ENCODE results near the gene RBM15B.
"Not testable (repeated sequence)": the region's sequence is repeated elsewhere in the genome, so short reads cannot be mapped to it uniquely, and the experiment has no call there.

The RBM15B gene

GRCh38 chr3:51357856-51358255 is 33.2 kb upstream of the RBM15B start:
- 83 to 90% methylated on average over 4 of the region's 4 CpGs for WGBS, 2 experiments
- Histone ChIP-seq H3K9me3 (ENCODE audit: control insufficient read depth, low read length) (no peaks in the 10 kb centered on the region), H3K27me3 (ENCODE audit: control insufficient read depth, insufficient read depth, low read length, poor library complexity, severe bottlenecking) (no peaks in the 10 kb centered on the region), H3K36me3 (ENCODE audit: control insufficient read depth, insufficient read depth, low read length) (no peaks in the 10 kb centered on the region), H3K4me3 (ENCODE audit: insufficient read depth, low read depth, low read length) (no peak overlapping the region), H3K4me1 (ENCODE audit: control insufficient read depth, insufficient read depth, low read length) (peaks cover 5% of the 10 kb centered on the region), H3K27ac (ENCODE audit: insufficient read depth, low read depth, low read length, poor library complexity, severe bottlenecking) (no peak overlapping the region)

GRCh38 chr3:51358981-51359380 is 32.1 kb upstream of the RBM15B start:
- Histone ChIP-seq H3K9me3 (ENCODE audit: control insufficient read depth, low read length) (no peaks in the 10 kb centered on the region), H3K27me3 (ENCODE audit: control insufficient read depth, insufficient read depth, low read length, poor library complexity, severe bottlenecking) (no peaks in the 10 kb centered on the region), H3K4me3 (ENCODE audit: insufficient read depth, low read depth, low read length) (no peak overlapping the region), H3K27ac (ENCODE audit: insufficient read depth, low read depth, low read length, poor library complexity, severe bottlenecking) (no peak overlapping the region), H3K4me1 (ENCODE audit: control insufficient read depth, insufficient read depth, low read length) (peaks cover 5% of the 10 kb centered on the region), H3K36me3 (ENCODE audit: control insufficient read depth, insufficient read depth, low read length) (no peaks in the 10 kb centered on the region)
- WGBS, 2 experiments: 92 to 93% methylated on average over 3 of the region's 3 CpGs

GRCh38 chr3:51360806-51361205 is 30.3 kb upstream of the RBM15B start:
- WGBS, 2 experiments: 93 to 94% methylated on average over 3 of the region's 3 CpGs
- Histone ChIP-seq H3K27ac (ENCODE audit: insufficient read depth, low read depth, low read length, poor library complexity, severe bottlenecking) (no peak overlapping the region), H3K4me3 (ENCODE audit: insufficient read depth, low read depth, low read length) (no peak overlapping the region)

GRCh38 chr3:51361746-51362145 is 29.3 kb upstream of the RBM15B start:
- H3K36me3 ChIP-seq (ENCODE audit: control insufficient read depth, insufficient read depth, low read length): no peaks in the 10 kb centered on the region
- H3K4me3 ChIP-seq (ENCODE audit: insufficient read depth, low read depth, low read length): no peak overlapping the region
- no peaks in the 10 kb centered on the region for H3K4me1 ChIP-seq (ENCODE audit: control insufficient read depth, insufficient read depth, low read length)
- H3K27me3 ChIP-seq (ENCODE audit: control insufficient read depth, insufficient read depth, low read length, poor library complexity, severe bottlenecking): no peaks in the 10 kb centered on the region
- no peaks in the 10 kb centered on the region for H3K9me3 ChIP-seq (ENCODE audit: control insufficient read depth, low read length)
- WGBS, 2 experiments: 92 to 95% methylated on average over 6 of the region's 6 CpGs
- H3K27ac ChIP-seq (ENCODE audit: insufficient read depth, low read depth, low read length, poor library complexity, severe bottlenecking): no peak overlapping the region

More at GRCh38 chr3:51360806-51361205, 30.3 kb upstream of the RBM15B start:
- no peaks in the 10 kb centered on the region for H3K9me3 ChIP-seq (ENCODE audit: control insufficient read depth, low read length)
- H3K27me3 ChIP-seq (ENCODE audit: control insufficient read depth, insufficient read depth, low read length, poor library complexity, severe bottlenecking): no peaks in the 10 kb centered on the region
- H3K4me1 ChIP-seq (ENCODE audit: control insufficient read depth, insufficient read depth, low read length): no peaks in the 10 kb centered on the region
- H3K36me3 ChIP-seq (ENCODE audit: control insufficient read depth, insufficient read depth, low read length): no peaks in the 10 kb centered on the region

- 93% methylated on average over 9 of the region's 9 CpGs for WGBS, 2 experiments
- Histone ChIP-seq H3K27ac (ENCODE audit: insufficient read depth, low read depth, low read length, poor library complexity, severe bottlenecking) (no peak overlapping the region), H3K36me3 (ENCODE audit: control insufficient read depth, insufficient read depth, low read length) (no peaks in the 10 kb centered on the region), H3K4me1 (ENCODE audit: control insufficient read depth, insufficient read depth, low read length) (no peaks in the 10 kb centered on the region), H3K9me3 (ENCODE audit: control insufficient read depth, low read length) (no peaks in the 10 kb centered on the region), H3K4me3 (ENCODE audit: insufficient read depth, low read depth, low read length) (no peak overlapping the region), H3K27me3 (ENCODE audit: control insufficient read depth, insufficient read depth, low read length, poor library complexity, severe bottlenecking) (no peaks in the 10 kb centered on the region)
These were observed 28.6 kb upstream of the RBM15B start for GRCh38 chr3:51362476-51362875.

- H3K4me3 ChIP-seq (ENCODE audit: insufficient read depth, low read depth, low read length); H3K9me3 ChIP-seq (ENCODE audit: control insufficient read depth, low read length); H3K4me1 ChIP-seq (ENCODE audit: control insufficient read depth, insufficient read depth, low read length); H3K27ac ChIP-seq (ENCODE audit: insufficient read depth, low read depth, low read length, poor library complexity, severe bottlenecking); H3K27me3 ChIP-seq (ENCODE audit: control insufficient read depth, insufficient read depth, low read length, poor library complexity, severe bottlenecking); H3K36me3 ChIP-seq (ENCODE audit: control insufficient read depth, insufficient read depth, low read length): not testable (repeated sequence)
- 91 to 94% methylated on average over 8 of the region's 8 CpGs for WGBS, 2 experiments
These were observed 22.8 kb upstream of the RBM15B start for GRCh38 chr3:51368276-51368675.

GRCh38 chr3:51371943-51372557 is 19.0 kb upstream of the RBM15B start:
- 39 to 52% methylated on average over 2 to 3 of the region's 4 CpGs for WGBS, 2 experiments
- no peaks in the 10 kb centered on the region for H3K36me3 ChIP-seq (ENCODE audit: control insufficient read depth, insufficient read depth, low read length)
- H3K9me3 ChIP-seq (ENCODE audit: control insufficient read depth, low read length): no peaks in the 10 kb centered on the region

GRCh38 chr3:51373658-51374421 is 17.2 kb upstream of the RBM15B start:
- Histone ChIP-seq H3K9me3 (ENCODE audit: control insufficient read depth, low read length) (no peaks in the 10 kb centered on the region), H3K4me3 (ENCODE audit: insufficient read depth, low read depth, low read length) (no peak overlapping the region), H3K27me3 (ENCODE audit: control insufficient read depth, insufficient read depth, low read length, poor library complexity, severe bottlenecking) (no peaks in the 10 kb centered on the region), H3K4me1 (ENCODE audit: control insufficient read depth, insufficient read depth, low read length) (no peaks in the 10 kb centered on the region), H3K36me3 (ENCODE audit: control insufficient read depth, insufficient read depth, low read length) (no peaks in the 10 kb centered on the region), H3K27ac (ENCODE audit: insufficient read depth, low read depth, low read length, poor library complexity, severe bottlenecking) (no peak overlapping the region)
- 93 to 94% methylated on average over 5 of the region's 5 CpGs for WGBS, 2 experiments

More at GRCh38 chr3:51371943-51372557, 19.0 kb upstream of the RBM15B start:
- no peaks in the 10 kb centered on the region for H3K4me1 ChIP-seq (ENCODE audit: control insufficient read depth, insufficient read depth, low read length)
- H3K27ac ChIP-seq (ENCODE audit: insufficient read depth, low read depth, low read length, poor library complexity, severe bottlenecking): no peak overlapping the region
- no peaks in the 10 kb centered on the region for H3K27me3 ChIP-seq (ENCODE audit: control insufficient read depth, insufficient read depth, low read length, poor library complexity, severe bottlenecking)
- no peak overlapping the region for H3K4me3 ChIP-seq (ENCODE audit: insufficient read depth, low read depth, low read length)

GRCh38 chr3:51374456-51374855 is 16.6 kb upstream of the RBM15B start:
- Histone ChIP-seq H3K27me3 (ENCODE audit: control insufficient read depth, insufficient read depth, low read length, poor library complexity, severe bottlenecking) (no peaks in the 10 kb centered on the region), H3K36me3 (ENCODE audit: control insufficient read depth, insufficient read depth, low read length) (no peaks in the 10 kb centered on the region), H3K27ac (ENCODE audit: insufficient read depth, low read depth, low read length, poor library complexity, severe bottlenecking) (no peak overlapping the region), H3K9me3 (ENCODE audit: control insufficient read depth, low read length) (no peaks in the 10 kb centered on the region), H3K4me1 (ENCODE audit: control insufficient read depth, insufficient read depth, low read length) (no peaks in the 10 kb centered on the region), H3K4me3 (ENCODE audit: insufficient read depth, low read depth, low read length) (no peak overlapping the region)
- WGBS, 2 experiments: 95 to 96% methylated on average over 11 of the region's 11 CpGs

GRCh38 chr3:51375136-51375535 is 15.9 kb upstream of the RBM15B start:
- no peaks in the 10 kb centered on the region for H3K27me3 ChIP-seq (ENCODE audit: control insufficient read depth, insufficient read depth, low read length, poor library complexity, severe bottlenecking)
- no peak overlapping the region for H3K4me3 ChIP-seq (ENCODE audit: insufficient read depth, low read depth, low read length)
- no peaks in the 10 kb centered on the region for H3K9me3 ChIP-seq (ENCODE audit: control insufficient read depth, low read length)
- H3K4me1 ChIP-seq (ENCODE audit: control insufficient read depth, insufficient read depth, low read length): no peaks in the 10 kb centered on the region
- H3K27ac ChIP-seq (ENCODE audit: insufficient read depth, low read depth, low read length, poor library complexity, severe bottlenecking): no peak overlapping the region
- no peaks in the 10 kb centered on the region for H3K36me3 ChIP-seq (ENCODE audit: control insufficient read depth, insufficient read depth, low read length)
